T1000 (cell line): ENCODE measurements around the gene RSPH6A.
A peak's percentile ranks its signal among the peaks of the same experiment; 100 is the strongest.

Experiments used
- DNase-seq: peaks from one replicate; lab custom pipeline; 2025; ENCODE audit warnings: mixed read lengths; lab: John Stamatoyannopoulos, UW

Gene RSPH6A

GRCh38 chr19:45814851-45815480, at the start of gene RSPH6A:
TSS of gene RSPH6A (minus strand) at chr19:45815308. CDS start at chr19:45815176, 132 bp downstream.
- no peak for DNase-seq

- no peak for DNase-seq
Observed at GRCh38 chr19:45864629-45865082, 49.5 kb upstream of the RSPH6A start.

GRCh38 chr19:45863840-45864628, 48.9 kb upstream of the RSPH6A start, which contains the start of gene FOXA3:
TSS of gene FOXA3 (plus strand) at chr19:45864326. CDS start at chr19:45864457, 131 bp downstream.
- DNase-seq = no peak

DNA sequence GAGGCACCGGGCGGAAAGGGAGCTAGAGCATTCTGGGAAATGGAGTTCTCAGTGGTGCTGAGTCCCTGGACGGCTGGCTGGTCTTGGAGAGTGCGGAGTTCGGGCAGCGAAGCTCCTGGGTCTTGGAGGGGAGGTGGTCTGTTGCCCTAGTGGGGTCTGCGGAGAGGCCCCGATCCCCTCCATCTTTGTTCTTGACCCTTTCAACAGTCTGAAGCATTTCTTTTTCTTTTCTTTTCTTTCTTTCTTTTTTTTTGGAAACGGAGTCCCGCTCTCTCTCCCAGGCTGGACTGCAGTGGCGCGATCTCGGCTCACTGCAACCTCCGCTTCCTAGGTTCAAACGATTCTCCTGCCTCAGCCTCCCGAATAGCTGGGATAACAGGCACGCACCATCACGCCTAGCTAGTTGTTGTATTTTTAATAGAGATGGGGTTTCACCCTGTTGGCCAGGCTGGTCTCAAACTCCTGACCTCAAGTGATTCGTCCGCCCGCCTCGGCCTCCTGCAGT, 48.3 kb upstream of the RSPH6A start:
- no peak for DNase-seq

- peak; percentile 96 for DNase-seq
Observed at GRCh38 chr19:45862564-45863334, 47.6 kb upstream of the RSPH6A start, which contains the start of gene SYMPK. TSS of gene SYMPK (minus strand) at chr19:45863147. CDS start at chr19:45854495, 8,652 bp downstream.

GRCh38 chr19:45862271-45862563, 47.1 kb upstream of the RSPH6A start:
- DNase-seq = no peak

DNA sequence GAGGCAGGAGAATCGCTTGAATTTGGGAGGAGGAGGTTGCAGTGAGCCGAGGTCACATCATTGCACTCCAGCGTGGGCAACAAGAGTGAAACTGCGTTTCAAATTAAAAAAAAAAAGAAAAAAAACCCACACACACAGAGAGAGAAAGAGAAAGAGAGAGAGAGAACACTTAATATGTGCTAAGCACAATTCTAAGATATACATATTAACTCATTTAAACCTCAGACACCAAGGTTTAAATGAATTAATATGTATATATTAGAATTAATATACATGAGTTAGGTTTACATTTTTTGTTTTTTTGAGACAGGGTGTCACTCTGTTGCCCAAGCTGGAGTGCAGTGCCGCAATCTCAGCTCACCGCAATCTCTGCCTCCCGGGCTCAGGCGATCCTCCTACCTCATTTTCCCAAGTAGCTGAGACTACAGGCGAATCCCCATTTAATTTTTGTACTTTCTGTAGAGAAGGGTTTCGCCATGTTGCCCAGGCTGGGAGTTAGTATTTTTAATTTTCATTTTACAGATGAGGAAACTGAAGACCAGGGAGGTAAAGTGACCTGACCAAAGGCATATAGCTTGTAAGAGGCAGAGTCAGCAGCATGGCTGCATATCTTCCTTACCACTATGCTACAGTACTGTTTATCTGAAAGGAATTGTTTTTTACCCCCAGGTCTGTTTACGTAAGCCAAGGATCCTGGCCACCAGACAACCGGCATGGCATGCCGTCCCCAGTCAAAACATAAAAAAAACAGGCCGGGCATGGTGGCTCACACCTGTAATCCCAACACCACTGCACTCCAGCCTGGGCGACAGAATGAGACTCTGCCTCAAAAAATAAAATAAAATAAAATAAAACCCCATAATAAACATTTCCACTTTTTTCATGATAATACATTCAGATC, 45.5 kb upstream of the RSPH6A start:
- DNase-seq = no peak

- no peak for DNase-seq
Observed at GRCh38 chr19:45854167-45854778, 39.2 kb upstream of the RSPH6A start.

DNA sequence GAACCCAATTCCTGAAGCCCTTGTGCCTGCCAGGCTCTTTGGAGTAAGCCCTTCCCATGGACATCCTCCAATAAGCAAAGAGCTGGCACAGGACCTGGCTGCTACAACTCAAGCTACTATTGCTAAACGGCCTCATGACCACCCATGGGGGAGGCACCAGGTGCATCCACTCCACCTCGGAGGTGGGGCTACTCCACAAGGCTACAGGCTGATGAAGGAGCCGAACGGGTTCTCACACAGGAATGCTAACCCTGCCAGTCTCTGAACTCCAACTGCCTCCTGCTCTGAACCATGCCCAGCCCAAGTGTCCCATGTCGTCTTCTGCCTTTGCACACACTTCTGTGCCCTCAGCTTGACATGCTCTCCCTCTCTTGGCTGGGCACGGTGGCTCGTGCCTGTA, 37.9 kb upstream of the RSPH6A start:
- DNase-seq = no peak

DNA sequence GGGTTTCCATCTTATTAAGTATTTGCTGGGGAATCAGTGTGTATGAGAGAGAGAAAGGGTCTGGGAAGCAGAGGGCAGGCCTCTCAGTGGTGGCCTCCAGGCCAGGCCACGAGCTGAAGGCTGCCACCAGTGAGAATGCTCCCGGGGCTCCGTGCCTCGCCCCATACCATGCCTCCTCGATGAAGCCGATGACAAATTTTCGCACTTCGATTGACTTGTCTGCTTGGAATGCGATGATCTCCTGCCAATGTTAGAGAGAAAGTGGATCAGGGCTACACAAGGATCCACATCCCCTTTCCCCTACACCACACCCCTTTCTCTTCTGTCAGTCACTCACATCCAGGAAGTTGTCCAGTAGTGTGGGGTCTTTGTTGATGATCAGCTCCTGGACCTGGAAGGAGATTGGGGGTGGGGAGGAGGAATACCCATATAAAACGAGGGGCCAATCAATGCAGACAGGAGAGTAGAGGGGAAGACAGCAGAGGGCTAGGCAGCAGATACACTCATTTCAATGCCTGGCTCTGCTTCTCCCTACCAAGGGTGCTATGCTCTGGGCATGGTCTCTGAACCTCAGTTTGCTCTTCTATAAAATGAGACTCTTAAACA, 37.1 kb upstream of the RSPH6A start:
- DNase-seq = no peak

DNA sequence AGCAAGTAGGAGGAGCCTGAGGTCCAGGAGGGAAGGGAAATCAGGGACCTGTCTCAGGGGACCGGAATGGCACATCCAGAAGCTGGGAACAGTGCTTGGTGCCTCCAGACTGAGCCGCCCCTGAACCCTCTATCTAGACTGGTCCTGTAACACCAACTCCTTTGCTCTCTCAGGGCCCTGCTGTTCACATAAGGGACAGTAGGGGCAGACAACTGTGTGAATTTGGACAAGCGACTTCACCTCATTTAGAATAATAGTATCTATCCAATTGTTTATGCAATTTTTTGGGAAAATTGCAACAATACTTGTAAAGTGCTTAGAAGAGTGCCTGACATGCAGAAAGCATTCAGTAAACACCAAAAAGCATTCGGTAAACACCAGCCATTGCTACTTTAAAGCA, 33.8 kb upstream of the RSPH6A start:
- DNase-seq = no peak

DNA sequence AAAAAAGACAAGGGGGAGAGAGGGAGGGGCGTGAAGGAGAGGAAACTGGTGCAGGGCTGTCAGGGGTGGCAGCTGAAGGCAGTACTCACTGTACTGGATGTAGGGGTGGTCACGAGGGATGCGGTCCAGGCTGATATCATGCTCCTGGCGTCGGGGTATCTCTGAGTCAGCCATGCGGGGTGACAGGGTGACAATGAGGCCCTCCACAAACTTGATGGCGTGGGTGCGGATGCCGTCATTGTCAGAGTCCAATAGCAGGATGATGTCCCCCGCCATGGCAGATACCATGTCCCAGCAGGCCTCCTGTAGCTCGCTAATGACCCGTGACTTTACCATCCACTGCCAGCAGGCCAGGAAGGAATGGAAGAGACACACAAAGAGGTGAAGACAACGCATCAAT, 32.6 kb upstream of the RSPH6A start:
- no peak for DNase-seq

DNA sequence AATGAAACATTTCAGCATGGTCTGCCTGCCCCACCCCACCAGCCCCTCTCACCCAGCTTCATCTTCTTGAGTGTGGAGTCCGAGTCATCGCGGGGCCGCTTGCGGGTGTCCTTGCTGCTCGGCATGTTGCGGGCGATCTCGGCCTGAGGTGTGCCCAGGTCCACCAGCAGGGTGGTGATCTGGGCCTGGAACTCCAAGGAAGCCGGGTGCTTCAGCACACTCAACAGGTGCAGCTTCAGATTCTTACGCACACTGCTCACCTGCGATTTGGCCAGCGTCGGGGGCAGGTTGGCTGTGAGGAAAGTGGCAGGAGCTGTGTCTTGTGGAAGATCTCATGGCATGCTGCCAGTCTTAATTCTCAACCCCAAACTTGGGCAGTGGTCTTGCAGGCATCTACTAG, 27.1 kb upstream of the RSPH6A start:
- no peak for DNase-seq

DNA sequence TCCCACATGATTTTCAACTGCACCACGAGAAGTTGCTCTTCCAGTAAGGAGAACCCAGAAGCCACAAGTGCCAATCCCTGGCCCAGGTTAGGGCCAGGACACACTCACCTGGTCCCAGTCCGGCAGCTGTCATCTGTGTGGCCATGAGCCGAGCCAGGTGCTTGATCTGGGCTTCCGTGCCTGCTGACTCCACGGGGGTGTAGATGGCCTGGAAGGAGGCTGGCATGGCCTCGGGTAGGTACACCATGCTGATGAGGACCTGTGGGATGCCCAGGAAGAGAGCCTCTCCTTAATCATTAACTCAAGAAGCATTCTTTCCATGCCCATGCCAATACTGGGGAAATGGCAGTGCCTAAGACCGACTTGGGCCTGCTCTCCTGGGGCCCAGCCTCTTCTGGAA, 19.9 kb upstream of the RSPH6A start:
- DNase-seq = no peak

DNA sequence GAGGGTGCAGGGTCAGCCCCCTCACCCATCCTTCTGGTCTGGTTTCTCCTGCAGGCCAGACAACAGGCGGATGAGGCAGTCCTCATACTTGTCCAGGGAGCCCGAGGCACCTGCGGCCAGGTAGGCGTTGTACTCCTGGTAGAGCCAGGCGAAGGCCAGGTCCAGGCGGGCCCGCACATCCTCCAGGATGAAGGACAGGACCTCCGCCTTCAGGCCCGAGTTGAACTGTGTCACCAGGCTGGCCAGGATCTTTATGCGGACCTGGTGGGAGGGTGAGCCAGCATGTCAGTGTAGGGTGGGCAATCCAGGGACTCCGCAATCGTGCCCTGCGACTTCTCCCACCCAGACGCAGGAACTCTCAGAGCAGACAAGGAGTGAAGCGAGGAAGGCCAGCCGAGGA, 13.8 kb upstream of the RSPH6A start:
- DNase-seq = no peak

DNA sequence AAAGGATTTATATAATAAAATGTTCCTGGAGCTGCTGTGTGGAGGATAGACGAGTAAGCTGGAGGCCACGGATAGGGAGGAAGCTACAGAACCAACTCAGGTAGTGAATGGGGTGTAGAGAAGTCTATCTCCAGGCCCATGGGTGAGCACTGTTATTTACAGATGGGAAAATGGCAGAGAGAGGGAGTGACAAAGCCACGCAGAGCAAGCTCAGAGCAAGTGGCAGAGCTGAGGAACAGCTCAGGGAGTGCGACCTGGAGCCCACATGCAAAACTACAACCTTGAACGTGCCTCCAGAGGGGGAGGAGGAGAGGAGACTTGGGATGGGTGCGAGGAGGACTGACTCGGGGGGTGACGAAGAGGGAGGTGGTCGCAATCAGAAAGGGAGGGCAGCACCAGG, 13.4 kb upstream of the RSPH6A start:
- no peak for DNase-seq

DNA sequence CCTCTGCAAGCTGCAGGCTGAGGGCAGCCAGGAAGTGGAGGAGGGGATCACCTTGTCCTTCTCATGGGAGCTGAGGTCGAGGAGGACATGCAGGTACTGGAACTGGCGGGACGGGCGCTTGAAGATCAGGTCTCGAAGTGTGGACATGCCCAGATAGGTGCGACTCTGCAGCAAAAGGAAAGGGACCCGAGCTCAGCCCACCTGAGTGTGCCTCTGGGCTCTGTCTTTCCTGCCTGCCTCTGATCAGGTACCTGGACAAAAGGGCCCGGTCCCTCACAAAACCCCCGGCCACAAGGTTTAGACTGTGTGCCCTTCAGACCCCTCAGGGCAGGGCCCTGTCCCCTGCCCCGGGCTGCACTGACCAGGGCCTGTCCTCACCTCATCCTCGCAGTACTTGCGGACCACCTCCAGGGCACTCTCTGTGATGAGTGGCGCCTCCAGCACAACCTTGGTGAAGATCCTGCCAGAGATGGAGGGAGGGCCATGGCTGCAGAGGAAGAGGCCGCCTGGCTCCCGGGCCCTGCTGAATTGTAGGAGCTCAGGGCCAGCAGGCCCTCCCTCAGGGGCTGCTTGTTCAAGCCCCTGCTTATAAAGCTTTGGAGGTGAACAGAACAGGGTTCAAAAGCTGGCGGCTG, 12.5 kb upstream of the RSPH6A start:
- DNase-seq = no peak

DNA sequence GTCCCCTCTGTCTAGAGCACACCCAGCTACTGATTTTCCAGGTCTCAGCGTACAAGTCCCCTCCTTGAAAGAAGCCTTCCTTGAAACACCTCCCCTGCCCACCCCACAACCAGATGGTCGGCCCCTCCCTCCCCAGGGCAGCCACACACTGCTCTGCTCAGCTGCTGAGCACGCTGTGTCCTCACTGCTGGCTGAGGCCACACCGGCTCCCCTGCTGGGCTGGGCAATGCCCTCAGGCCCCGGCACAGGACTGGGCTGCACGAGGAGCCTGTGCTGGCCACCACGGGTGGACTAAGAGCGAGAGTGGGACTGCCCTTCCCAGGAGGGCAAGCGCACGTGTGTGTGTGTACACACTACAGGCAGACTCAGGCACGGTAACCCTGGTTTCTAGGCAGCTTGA, 11.8 kb upstream of the RSPH6A start:
- no peak for DNase-seq

DNA sequence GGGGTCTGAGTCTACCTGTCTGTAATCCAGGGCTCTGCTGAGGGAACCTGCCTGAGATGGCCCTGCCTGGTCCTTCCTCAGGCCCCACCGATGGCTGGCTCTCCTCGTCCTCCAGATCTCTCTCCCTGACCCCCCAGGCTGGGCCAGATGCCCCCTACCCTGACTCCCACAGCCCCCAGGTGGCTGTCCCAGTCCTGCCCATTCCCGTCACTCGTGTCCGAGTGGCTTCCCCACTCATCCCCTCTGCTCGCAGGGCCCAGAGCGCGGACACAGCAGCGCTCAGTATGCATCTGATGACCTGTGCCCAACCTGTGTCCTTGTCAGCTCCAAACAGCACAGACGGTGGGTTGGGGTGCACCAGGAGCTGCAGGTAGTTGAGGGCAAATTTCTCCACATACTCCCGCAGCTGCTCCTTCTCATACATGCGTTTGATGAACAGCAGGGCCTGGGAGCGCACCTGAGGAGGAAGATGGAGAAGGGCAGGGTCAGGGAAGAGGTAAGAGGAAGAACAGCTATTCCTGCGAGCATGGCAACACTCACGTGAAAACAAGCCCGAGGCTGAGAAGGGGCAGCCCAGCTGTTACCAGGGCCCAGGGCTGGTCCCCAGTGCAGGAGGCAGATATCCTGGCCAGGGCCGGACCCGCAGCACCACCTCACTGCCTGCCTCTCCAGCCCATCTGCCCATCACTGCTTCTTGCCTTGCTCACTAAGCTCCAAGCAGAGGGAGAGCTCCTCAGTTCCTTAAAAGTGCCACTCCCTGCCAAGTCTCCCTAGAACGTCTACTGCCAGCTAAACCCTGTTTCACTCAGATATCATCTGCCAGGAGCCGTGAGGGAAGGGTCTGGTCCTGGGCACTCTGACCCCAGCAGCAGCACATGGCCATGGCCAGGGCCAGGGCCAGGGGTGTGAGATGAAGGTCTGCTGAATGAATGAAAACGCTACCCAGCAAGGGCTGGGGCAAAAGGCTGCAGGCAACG, 11.1 kb upstream of the RSPH6A start:
- no peak for DNase-seq
